Left lung (tissue), 10 donors: ENCODE measurements around the gene CPZ. TPM values are rescaled to one million over a fixed set of nuclear protein-coding genes. Genes with fewer than 3 reads are reported as not detected.

Experiments
- ATAC-seq: fragments of 200-7000 bp; cut with Tn5 transposase; one replicate; pipeline ENCODE4 v1.9.1; 2020; ENCODE audit warnings: moderate library complexity
- DNase-seq, 4 donors: peaks; one replicate each; pipeline ENCODE4 v3.0.0-alpha.2; 2013 to 2020
- H3K27ac ChIP-seq, 2 donors: fragments of 200-600 bp; sonication (generic) in 1 of 2; one replicate each; pipeline versions ENCODE4 v1.5.0 to v1.8.0; 2020 to 2021
- H3K27me3 ChIP-seq, 2 donors: fragments of 200-600 bp; sonication (generic) in 1 of 2; one replicate each; pipeline versions ENCODE4 v1.5.0 to v1.8.0; 2020 to 2021
- H3K36me3 ChIP-seq, 2 donors: fragments of 200-600 bp; sonication (generic) in 1 of 2; one replicate each; pipeline versions ENCODE4 v1.5.0 to v1.8.0; 2020 to 2021
- H3K4me1 ChIP-seq, 2 donors: fragments of 200-600 bp; one replicate each; pipeline ENCODE4 v1.8.0; 2021
- H3K4me3 ChIP-seq, 2 donors: fragments of 200-600 bp; sonication (generic) in 1 of 2; one replicate each; pipeline versions ENCODE4 v1.5.0 to v1.8.0; 2020 to 2021; ENCODE audit warnings: mild to moderate bottlenecking in 1 of 2
- H3K9me3 ChIP-seq, 2 donors: fragments of 200-600 bp; sonication (generic) in 1 of 2; one replicate each; pipeline versions ENCODE4 v1.5.0 to v1.8.0; 2020 to 2021
- CTCF ChIP-seq, 2 donors: fragments of 200-600 bp; sonication (generic) in 1 of 2; IDR thresholded peaks; one replicate each; pipeline versions ENCODE4 v1.5.0 to v1.8.0; 2021; ENCODE audit warnings: antibody characterized with exemption in 2 of 2
- intact Hi-C, 2 donors: fragments of 100-400 bp; cut with DNase I; formaldehyde crosslinking; loops; one replicate each; pipeline versions ENCODE4 v1.11.2 to v1.14.2; 2022
- polyA plus RNA-seq, 6 donors: library from polyadenylated mRNA; unstranded; fragments of 120-200 nt; gene quantifications; one replicate each; pipeline ENCODE4 v1.2.1, GENCODE V29; 2013; ENCODE audit not compliant: insufficient read length in 6 of 6
- total RNA-seq, 2 donors: library from RNA; stranded (reverse); fragmentation: NEBNext Ultra II Directional; extraction: Animal tissue kit (Norgen Biotek cat#: 25700); gene quantifications; one replicate each; pipeline ENCODE4 v1.2.1, GENCODE V29; 2021
- donor health status: DM: no; HTN: yes; CAD: no.
- donor health status: DM: no; HTN: no; CAD: no.

CPZ gene
- total and polyA plus RNA-seq, 8 donors, result 1.3 to 18.4 (median 3.2) TPM

- Histone ChIP-seq H3K27me3 (no peaks in the 10 kb centered on the region), H3K4me1 (no peaks in the 10 kb centered on the region), H3K9me3 (no peaks in the 10 kb centered on the region), H3K4me3 (no peak overlapping the region), H3K27ac (no peak overlapping the region), H3K36me3 (no peaks in the 10 kb centered on the region)
- DNase-seq (no peak), ATAC-seq (no peak)
- intact Hi-C loops, result no loop called here
- no peak for TF ChIP-seq CTCF (IDR thresholded peaks at IDR 0.05)
Measured at GRCh38 chr4:8552581-8553205, 39.9 kb upstream of the CPZ start.

- TF ChIP-seq CTCF (IDR thresholded peaks at IDR 0.05), result no peak
- no peaks in the 10 kb centered on the region for H3K36me3 ChIP-seq
- H3K4me1 ChIP-seq, result no peaks in the 10 kb centered on the region
- no peaks in the 10 kb centered on the region for H3K9me3 ChIP-seq
- ATAC-seq, result no peak
- H3K27me3 ChIP-seq, result no peaks in the 10 kb centered on the region
- no peak overlapping the region for H3K4me3 ChIP-seq
- H3K27ac ChIP-seq, result no peak overlapping the region
- no peak for DNase-seq
- intact Hi-C loops, result no loop called here
Measured at GRCh38 chr4:8553216-8553615, 39.3 kb upstream of the CPZ start.

GRCh38 chr4:8553991-8554405, 38.6 kb upstream of the CPZ start:
- H3K36me3 ChIP-seq, result no peaks in the 10 kb centered on the region
- DNase-seq, result no peak
- H3K9me3 ChIP-seq, result no peaks in the 10 kb centered on the region
- no peak for TF ChIP-seq CTCF (IDR thresholded peaks at IDR 0.05)
- no peak overlapping the region for H3K4me3 ChIP-seq
- H3K27ac ChIP-seq, result no peak overlapping the region
- H3K27me3 ChIP-seq, result no peaks in the 10 kb centered on the region
- no peak for ATAC-seq
- intact Hi-C loops, result no loop called here
- H3K4me1 ChIP-seq, result no peaks in the 10 kb centered on the region

- Histone ChIP-seq H3K36me3 (no peaks in the 10 kb centered on the region), H3K4me1 (no peaks in the 10 kb centered on the region), H3K27me3 (no peaks in the 10 kb centered on the region), H3K9me3 (no peaks in the 10 kb centered on the region), H3K4me3 (no peak overlapping the region), H3K27ac (no peak overlapping the region)
- ATAC-seq, result no peak
- intact Hi-C loops, result no loop called here
- TF ChIP-seq CTCF (IDR thresholded peaks at IDR 0.05), result no peak
- no peak for DNase-seq
Measured at GRCh38 chr4:8554555-8555100, 37.9 kb upstream of the CPZ start.

GRCh38 chr4:8555716-8556115, 36.8 kb upstream of the CPZ start:
- no peaks in the 10 kb centered on the region for H3K4me1 ChIP-seq
- H3K36me3 ChIP-seq, result no peaks in the 10 kb centered on the region
- no peak for DNase-seq
- no peak overlapping the region for H3K4me3 ChIP-seq
- H3K27ac ChIP-seq, result no peak overlapping the region
- intact Hi-C loops, result no loop called here
- ATAC-seq, result no peak
- TF ChIP-seq CTCF (IDR thresholded peaks at IDR 0.05), result no peak
- H3K9me3 ChIP-seq, result no peaks in the 10 kb centered on the region
- no peaks in the 10 kb centered on the region for H3K27me3 ChIP-seq
